ENCODE data around the gene MRPS22. TPM values are rescaled to one million over a fixed set of nuclear protein-coding genes. Genes with fewer than 3 reads are reported as not detected.

Gene MRPS22
- total RNA-seq, 1 experiment from 2014 or later: 45.7 TPM

DNA sequence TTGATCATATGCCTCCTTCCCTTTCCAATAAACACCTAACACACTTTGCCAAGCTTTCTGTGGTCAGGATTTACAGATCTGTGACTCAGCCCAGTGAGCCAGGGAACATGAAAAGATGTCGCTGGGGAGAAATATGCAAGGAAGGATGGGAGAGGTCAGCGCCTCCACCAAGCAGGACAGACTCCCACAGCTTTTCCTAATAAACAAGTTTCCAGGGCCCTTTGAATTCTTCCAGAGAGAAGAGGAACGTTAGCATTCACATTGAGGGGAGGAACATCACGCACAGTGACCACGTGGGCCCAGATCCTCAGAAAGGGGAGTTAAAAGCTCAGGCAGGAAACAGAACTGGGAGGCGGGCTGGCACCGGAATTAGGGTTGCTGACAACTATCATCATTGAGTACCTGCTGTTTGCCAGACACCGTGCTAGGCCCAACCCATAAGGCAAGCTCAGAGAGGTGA is 33.3 kb upstream of the MRPS22 start:
- H3K4me1 Mint-ChIP-seq: peaks cover 20 to 24% of the 10 kb centered on the region in 2 experiments
- Histone ChIP-seq H3K9ac (ENCODE audit: extremely low read depth, insufficient read length, low read length) (no peak overlapping the region), H2BK15ac (ENCODE audit: low read depth, low read length) (no peak overlapping the region), H3K18ac (ENCODE audit: insufficient read length, low read depth, low read length) (no peak overlapping the region), H4K5ac (ENCODE audit: insufficient read length, low read depth, low read length) (no peak overlapping the region), H2BK120ac (ENCODE audit: low read depth, low read length, poor library complexity, severe bottlenecking) (no peak overlapping the region), H3K9me3 (ENCODE audit: control insufficient read depth, low read depth, low read length) (no peaks in the 10 kb centered on the region), H4K20me1 (ENCODE audit: control insufficient read depth, insufficient read depth, insufficient read length) (no peaks in the 10 kb centered on the region), H4K91ac (ENCODE audit: insufficient read length, low read depth, low read length) (no peak overlapping the region), H3K4me1 (ENCODE audit: insufficient read depth, low read length) (no peaks in the 10 kb centered on the region), H3K56ac (ENCODE audit: insufficient read length, low read depth, low read length) (no peak overlapping the region), H3K4me2 (ENCODE audit: insufficient read depth, insufficient read length, low read length) (no peak overlapping the region), H3K23me2 (ENCODE audit: insufficient read length, low read depth, low read length, poor library complexity, severe bottlenecking) (no peaks in the 10 kb centered on the region), H3K4ac (ENCODE audit: low read depth, low read length) (no peak overlapping the region), H3K79me1 (ENCODE audit: insufficient read depth, low read depth, low read length, poor library complexity, severe bottlenecking) (no peaks in the 10 kb centered on the region), H2BK5ac (ENCODE audit: insufficient read length, low read length) (no peak overlapping the region), H2BK12ac (ENCODE audit: insufficient read length, low read depth, low read length) (no peak overlapping the region), H3K27ac (ENCODE audit: insufficient read length, low read depth, low read length) (no peak overlapping the region), H3T11ph (ENCODE audit: low read length) (no peak overlapping the region), H3K79me2 (ENCODE audit: insufficient read depth, low read length) (no peaks in the 10 kb centered on the region), H2BK20ac (ENCODE audit: low read depth, low read length, poor library complexity, severe bottlenecking) (no peak overlapping the region), H3K27me3 (ENCODE audit: insufficient read depth, low read length) (no peaks in the 10 kb centered on the region), H4K8ac (replicated peaks; ENCODE audit: insufficient read length, low read depth, low read length) (no peak overlapping the region), H2AFZ (ENCODE audit: low read length) (no peak overlapping the region), H3K14ac (ENCODE audit: insufficient read depth, low read length) (no peak overlapping the region), H3K23ac (ENCODE audit: insufficient read length, low read depth, low read length) (no peak overlapping the region), H2AK5ac (ENCODE audit: insufficient read length, low read length) (no peak overlapping the region)
- DNase-seq: no peak
- no peak overlapping the region for H3K27ac Mint-ChIP-seq
- no peaks in the 10 kb centered on the region for H3K9me3 Mint-ChIP-seq
- no peaks in the 10 kb centered on the region for H3K36me3 Mint-ChIP-seq (ENCODE audit: insufficient read depth in 1 of 3, low read depth in 3 of 3)
- peaks cover 15% of the 10 kb centered on the region for H3K27me3 Mint-ChIP-seq (ENCODE audit: low read depth)
- TF ChIP-seq, protein P1, sequence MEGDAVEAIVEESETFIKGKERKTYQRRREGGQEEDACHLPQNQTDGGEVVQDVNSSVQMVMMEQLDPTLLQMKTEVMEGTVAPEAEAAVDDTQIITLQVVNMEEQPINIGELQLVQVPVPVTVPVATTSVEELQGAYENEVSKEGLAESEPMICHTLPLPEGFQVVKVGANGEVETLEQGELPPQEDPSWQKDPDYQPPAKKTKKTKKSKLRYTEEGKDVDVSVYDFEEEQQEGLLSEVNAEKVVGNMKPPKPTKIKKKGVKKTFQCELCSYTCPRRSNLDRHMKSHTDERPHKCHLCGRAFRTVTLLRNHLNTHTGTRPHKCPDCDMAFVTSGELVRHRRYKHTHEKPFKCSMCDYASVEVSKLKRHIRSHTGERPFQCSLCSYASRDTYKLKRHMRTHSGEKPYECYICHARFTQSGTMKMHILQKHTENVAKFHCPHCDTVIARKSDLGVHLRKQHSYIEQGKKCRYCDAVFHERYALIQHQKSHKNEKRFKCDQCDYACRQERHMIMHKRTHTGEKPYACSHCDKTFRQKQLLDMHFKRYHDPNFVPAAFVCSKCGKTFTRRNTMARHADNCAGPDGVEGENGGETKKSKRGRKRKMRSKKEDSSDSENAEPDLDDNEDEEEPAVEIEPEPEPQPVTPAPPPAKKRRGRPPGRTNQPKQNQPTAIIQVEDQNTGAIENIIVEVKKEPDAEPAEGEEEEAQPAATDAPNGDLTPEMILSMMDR (conservative IDR thresholded peaks at IDR 0.05): no peak
- no CpG with 5 or more reads among the region's 8 CpGs for WGBS (ENCODE audit: extremely low coverage, insufficient read length, low lambda C conversion rate)
- no peak overlapping the region for H3K4me3 Mint-ChIP-seq

Measured in H9 (cell line).